Left renal cortex interstitium (tissue), 4 donors: ENCODE data around the gene PRDX1. TPM values are rescaled to one million over a fixed set of nuclear protein-coding genes. Genes with fewer than 3 reads are reported as not detected.
"Not testable (repeated sequence)": the region's sequence is repeated elsewhere in the genome, so short reads cannot be mapped to it uniquely, and the experiment has no call there.

Experiments used
- DNase-seq, 4 donors: peaks; one replicate each; pipeline ENCODE4 v3.0.0-alpha.2; 2013; ENCODE audit warnings: low read depth in 4 of 4, low spot score in 2 of 4, missing footprints in 1 of 4
- polyA plus RNA-seq, 4 donors: library from polyadenylated mRNA; unstranded; fragments of 120-200 nt; gene quantifications; one replicate each; pipeline ENCODE4 v1.2.1, GENCODE V29; 2013; ENCODE audit not compliant: insufficient read length in 4 of 4

PRDX1 gene
- polyA plus RNA-seq, 4 donors = 284 to 370 (median 317) TPM

DNA sequence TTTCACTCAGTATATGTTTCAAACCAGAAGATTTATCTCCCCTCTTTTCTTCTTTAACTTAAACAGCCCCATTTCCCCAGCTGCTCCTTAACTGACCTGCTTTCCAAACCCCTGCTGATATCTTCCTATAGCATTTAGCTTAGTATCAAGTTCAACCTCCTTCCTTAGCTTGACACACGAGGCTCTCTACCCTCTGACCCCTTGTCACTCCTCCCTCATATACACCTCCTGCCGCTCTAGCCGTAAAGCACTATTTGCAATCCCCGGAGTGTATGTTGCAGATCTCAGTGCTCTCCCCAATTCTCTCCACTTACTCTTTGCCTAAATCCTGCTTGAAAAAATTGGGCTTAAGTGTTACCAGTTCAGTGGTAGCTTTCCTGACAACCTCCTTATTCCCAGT lies 15.2 kb upstream of the PRDX1 start:
- no peak for DNase-seq

GRCh38 chr1:45535988-45536766 lies 14.5 kb upstream of the PRDX1 start:
- DNase-seq = no peak

DNA sequence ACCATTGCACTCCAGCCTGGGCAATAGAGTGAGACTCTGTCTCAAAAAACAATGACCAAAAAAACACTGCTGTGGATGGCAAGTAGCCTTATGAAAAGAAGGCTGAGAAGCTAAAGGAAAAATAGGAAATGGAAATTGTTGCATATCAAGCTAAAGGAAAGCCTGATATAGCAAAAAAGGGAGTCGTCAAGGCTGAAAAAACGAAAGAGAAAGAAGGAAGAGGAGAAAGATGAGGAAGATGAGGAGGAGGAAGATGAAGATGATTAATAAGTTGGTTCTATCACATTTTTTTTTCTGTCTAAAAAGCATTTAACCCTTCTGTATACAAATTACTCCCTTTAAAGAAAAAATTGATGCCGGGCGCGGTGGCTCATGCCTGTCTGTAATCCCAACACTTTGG lies 10.2 kb upstream of the PRDX1 start:
- DNase-seq = no peak

DNA sequence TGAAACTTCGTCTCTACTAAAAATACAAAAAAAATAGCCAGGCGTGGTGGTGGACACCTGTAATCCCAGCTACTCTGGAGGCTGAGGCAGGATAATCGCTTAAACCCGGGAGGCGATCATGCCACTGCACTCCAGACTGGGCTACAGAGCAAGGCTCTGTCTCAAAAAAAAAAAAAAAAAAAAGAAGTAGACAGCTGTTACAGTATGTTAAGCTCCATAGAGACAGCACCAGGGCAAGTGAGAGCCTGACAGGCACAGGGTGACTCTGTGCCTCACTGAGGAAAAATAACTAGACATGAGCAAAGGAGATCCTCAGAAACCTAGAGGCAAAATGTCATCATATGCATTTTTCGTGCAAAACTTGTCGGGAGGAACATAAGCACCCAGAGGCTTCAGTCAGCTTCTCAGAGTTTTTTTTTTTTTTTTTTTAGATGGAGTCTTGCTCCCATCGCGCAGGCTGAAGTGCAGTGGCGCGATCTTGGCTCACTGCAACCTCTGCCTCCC lies 9.0 kb upstream of the PRDX1 start:
- no peak for DNase-seq

- no peak for DNase-seq
Measured at GRCh38 chr1:45526135-45526644, 4.5 kb upstream of the PRDX1 start.

- DNase-seq = not testable (repeated sequence)
Measured at GRCh38 chr1:45523975-45524374, 2.3 kb upstream of the PRDX1 start.

GRCh38 chr1:45523516-45523915 lies 1.8 kb upstream of the PRDX1 start:
- DNase-seq = not testable (repeated sequence)

DNA sequence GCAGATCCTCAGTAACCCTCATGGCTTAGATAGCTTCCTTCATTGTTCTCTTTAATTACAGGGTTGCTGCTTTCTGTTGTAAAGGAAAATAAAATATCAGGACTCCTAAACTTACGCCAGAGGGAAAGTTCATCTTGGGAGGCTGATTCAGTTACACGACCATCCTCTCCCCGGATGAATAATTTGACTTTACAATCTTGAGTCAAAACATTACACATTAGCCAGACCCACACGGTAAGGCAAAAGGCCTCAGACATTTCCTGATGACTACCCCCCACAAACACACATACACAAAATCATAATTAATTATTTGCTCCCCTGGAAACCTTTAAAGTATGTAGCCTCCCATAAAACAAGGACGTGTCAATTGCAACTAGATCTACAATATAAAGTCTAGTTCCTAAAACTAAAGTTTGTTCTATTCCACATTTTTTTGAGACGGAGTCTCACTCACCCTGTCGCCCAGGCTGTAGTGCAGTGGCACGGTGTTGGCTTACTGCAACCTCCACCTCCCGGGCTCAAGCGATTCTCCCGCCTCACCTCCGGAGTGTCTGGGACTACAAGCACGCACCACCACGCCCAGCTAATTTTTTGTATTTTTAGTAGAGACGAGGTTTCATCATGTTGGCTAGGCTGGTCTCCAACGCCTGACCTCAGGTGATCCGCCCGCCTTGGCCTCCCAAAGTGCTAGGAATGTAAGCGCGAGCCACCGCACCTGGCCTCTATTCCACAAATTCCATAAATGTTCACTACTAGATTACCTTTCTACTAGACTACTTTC lies 830 bp upstream of the PRDX1 start:
- DNase-seq = no peak

- not testable (repeated sequence) for DNase-seq
Measured at GRCh38 chr1:45519774-45520173, 1.9 kb downstream of the PRDX1 start.

GRCh38 chr1:45518910-45519309 lies 2.8 kb downstream of the PRDX1 start:
- no peak for DNase-seq

DNA sequence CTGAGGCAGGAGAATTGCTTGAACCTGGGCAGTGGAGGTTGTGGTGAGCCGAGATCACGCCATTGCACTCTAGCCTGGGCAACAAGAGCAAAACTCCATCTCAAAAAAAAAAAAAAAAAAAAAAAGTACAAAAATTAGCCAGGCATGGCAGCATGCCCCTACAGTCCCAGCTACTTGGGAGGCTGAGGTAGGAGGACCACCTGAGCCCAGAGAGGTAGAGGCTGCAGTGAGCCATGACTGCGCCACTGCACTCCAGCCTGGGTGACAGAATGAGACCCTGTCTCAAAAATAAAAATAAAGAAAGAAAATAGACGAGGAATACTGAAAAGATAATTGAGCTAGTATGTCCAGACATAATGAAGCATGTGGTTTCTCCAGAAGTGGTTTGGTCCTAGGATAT lies 3.3 kb downstream of the PRDX1 start:
- not testable (repeated sequence) for DNase-seq

- DNase-seq = no peak
Measured at GRCh38 chr1:45516465-45516864, 5.2 kb downstream of the PRDX1 start.

DNA sequence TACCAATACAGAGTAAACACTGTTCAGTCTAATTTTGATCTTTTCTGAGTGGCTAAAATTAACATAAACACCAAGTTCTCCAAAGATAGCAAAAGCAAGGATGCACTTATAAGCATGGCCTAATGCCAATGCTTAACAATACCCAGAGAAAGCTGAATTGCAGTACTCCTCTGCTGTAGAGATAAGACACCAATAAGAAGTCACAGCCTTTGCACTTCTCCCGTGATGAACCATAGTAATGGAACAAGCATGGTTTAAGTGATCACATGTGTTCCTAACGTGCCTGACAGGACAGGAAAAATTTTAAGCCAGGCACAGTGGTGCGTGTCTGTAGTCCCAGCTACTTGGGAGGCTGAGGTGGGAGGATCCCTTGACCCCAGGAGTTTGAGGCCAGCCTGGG lies 5.6 kb downstream of the PRDX1 start:
- no peak for DNase-seq

GRCh38 chr1:45513532-45514260 lies 8.0 kb downstream of the PRDX1 start:
- not testable (repeated sequence) for DNase-seq

DNA sequence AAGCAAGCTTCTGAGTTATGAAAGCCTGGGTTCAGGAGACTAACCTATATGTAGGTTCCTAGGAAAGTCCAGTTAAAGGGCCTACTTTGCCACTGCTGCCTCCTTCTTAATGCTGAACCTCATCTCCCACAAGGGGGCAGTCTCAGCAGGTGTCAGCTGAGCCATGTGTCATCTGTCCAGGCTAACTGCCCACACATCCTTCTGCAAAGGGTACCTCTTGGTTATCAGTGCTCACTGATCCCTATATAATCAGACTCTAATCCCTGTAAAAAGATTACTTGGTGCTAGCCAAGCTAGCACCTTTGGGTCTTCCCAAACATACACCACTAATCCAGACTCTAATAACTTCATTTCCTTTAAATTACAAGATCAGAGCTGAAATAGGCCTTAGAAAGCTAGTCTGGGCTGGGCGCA lies 9.0 kb downstream of the PRDX1 start:
- DNase-seq = no peak

GRCh38 chr1:45510972-45511527 lies 10.6 kb downstream of the PRDX1 start:
- DNase-seq = no peak

GRCh38 chr1:45510036-45510971 lies 11.4 kb downstream of the PRDX1 start:
- DNase-seq = no peak

- DNase-seq = no peak
Measured at GRCh38 chr1:45508295-45509151, 13.2 kb downstream of the PRDX1 start.

DNA sequence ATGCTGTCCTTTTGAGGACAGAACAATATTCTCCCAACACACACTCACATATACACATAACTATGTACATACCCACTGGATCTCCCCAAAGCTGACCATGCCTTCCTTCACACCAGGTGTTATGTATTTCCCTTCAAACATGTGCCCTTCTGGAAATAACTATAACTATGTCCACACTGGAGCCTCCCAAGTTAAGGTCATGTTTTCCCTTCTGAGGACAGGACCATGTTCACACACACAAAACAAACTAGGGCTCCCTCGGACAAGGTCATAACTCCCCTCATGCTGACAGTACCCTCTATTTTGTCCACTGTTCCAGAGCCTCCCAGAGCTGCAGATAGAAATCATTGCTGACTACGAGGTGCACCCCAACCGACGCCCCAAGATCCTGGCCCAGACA lies 13.8 kb downstream of the PRDX1 start:
- no peak for DNase-seq
